Esophagus muscularis mucosa (tissue), 3 donors: Measurements from ENCODE around the gene HNRNPH1.
"Not testable (repeated sequence)": the region's sequence is repeated elsewhere in the genome, so short reads cannot be mapped to it uniquely, and the experiment has no call there.

Experiments
- POLR2AphosphoS5 ChIP-seq, 2 donors: sonication (generic); formaldehyde crosslinking; IDR thresholded peaks; one replicate each; pipeline ENCODE4 v1.6.1; 2017; ENCODE audit warnings: antibody characterized with exemption in 2 of 2
- TF ChIP-seq, protein P1 (sequence below), 3 experiments: fragments of 200-600 bp in 2 of 3; fragments of 450-650 bp in 1 of 3; sonication (generic) in 2 of 3; IDR thresholded peaks; one replicate each; pipeline ENCODE4 v1.5.1; 2017 to 2019; ENCODE audit warnings: antibody characterized with exemption in 3 of 3, mild to moderate bottlenecking in 2 of 3, moderate library complexity in 1 of 3

DNA sequence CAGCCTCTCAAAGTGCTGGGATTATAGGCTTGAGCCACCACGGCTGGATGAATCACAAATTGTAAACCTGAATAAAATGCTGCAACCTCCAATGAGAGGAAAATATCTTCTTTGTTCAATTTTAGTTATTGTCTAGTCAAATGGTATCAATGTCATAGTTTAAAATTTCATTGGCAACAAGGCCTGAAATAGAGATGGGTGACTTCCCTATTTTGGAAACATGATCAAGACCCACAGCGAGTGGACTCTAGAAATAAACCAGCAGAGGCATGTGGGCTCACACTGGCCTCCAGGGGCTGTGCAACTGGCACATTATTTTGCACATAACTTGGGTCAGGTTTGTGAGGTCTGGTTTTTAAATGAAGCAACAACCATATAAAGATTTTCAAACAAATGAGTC, 29.7 kb upstream of the HNRNPH1 start:
- not testable (repeated sequence) for TF ChIP-seq POLR2AphosphoS5 (IDR thresholded peaks at IDR 0.05)
- TF ChIP-seq, protein P1, sequence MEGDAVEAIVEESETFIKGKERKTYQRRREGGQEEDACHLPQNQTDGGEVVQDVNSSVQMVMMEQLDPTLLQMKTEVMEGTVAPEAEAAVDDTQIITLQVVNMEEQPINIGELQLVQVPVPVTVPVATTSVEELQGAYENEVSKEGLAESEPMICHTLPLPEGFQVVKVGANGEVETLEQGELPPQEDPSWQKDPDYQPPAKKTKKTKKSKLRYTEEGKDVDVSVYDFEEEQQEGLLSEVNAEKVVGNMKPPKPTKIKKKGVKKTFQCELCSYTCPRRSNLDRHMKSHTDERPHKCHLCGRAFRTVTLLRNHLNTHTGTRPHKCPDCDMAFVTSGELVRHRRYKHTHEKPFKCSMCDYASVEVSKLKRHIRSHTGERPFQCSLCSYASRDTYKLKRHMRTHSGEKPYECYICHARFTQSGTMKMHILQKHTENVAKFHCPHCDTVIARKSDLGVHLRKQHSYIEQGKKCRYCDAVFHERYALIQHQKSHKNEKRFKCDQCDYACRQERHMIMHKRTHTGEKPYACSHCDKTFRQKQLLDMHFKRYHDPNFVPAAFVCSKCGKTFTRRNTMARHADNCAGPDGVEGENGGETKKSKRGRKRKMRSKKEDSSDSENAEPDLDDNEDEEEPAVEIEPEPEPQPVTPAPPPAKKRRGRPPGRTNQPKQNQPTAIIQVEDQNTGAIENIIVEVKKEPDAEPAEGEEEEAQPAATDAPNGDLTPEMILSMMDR (IDR thresholded peaks at IDR 0.05), result not testable (repeated sequence)
